Fibroblast of skin of left quadriceps (primary cell): Measurements from ENCODE around the gene GNG2.

Source experiments
- DNase-seq, 2 experiments: peaks; one replicate each; pipeline ENCODE4 v3.0.0-alpha.2; 2013; ENCODE audit warnings: low read depth in 2 of 2

Gene GNG2

GRCh38 chr14:51939755-51940301 lies 79.4 kb downstream of the GNG2 start:
- DNase-seq, result no peak

GRCh38 chr14:51942971-51943370 lies 82.6 kb downstream of the GNG2 start:
- no peak for DNase-seq

- DNase-seq, result no peak
Observed at GRCh38 chr14:51950007-51950406, 89.6 kb downstream of the GNG2 start.

- no peak for DNase-seq
Observed at GRCh38 chr14:51951656-51952055, 91.2 kb downstream of the GNG2 start.

- DNase-seq, result no peak
Observed at GRCh38 chr14:51954031-51954430, 93.6 kb downstream of the GNG2 start.

- no peak for DNase-seq
Observed at GRCh38 chr14:51954657-51955056, 94.2 kb downstream of the GNG2 start.

GRCh38 chr14:51957950-51958349 lies 97.5 kb downstream of the GNG2 start:
- DNase-seq, result no peak

GRCh38 chr14:51959928-51960327 lies 99.5 kb downstream of the GNG2 start:
- no peak for DNase-seq

- DNase-seq, result no peak
Observed at GRCh38 chr14:51960866-51961265, 100.5 kb downstream of the GNG2 start.

- DNase-seq, result no peak
Observed at GRCh38 chr14:51962711-51963110, 102.3 kb downstream of the GNG2 start.

- no peak for DNase-seq
Observed at GRCh38 chr14:51963286-51963685, 102.9 kb downstream of the GNG2 start.

GRCh38 chr14:51967521-51967920 lies 107.1 kb downstream of the GNG2 start:
- DNase-seq, result no peak

GRCh38 chr14:51969852-51970540 lies 109.6 kb downstream of the GNG2 start:
- DNase-seq, result no peak

- DNase-seq, result no peak
Observed at GRCh38 chr14:51972566-51972965, 112.2 kb downstream of the GNG2 start.

- no peak for DNase-seq
Observed at GRCh38 chr14:51977075-51977474, 116.7 kb downstream of the GNG2 start.

GRCh38 chr14:51978681-51979085 lies 118.3 kb downstream of the GNG2 start:
- DNase-seq, result no peak

GRCh38 chr14:51979088-51979709 lies 118.8 kb downstream of the GNG2 start:
- peak; percentile 50 to 53 for DNase-seq

GRCh38 chr14:51981218-51981854 lies 120.9 kb downstream of the GNG2 start:
- DNase-seq, result no peak

GRCh38 chr14:51988221-51988620 lies 127.8 kb downstream of the GNG2 start:
- no peak for DNase-seq

GRCh38 chr14:51989293-51990234 lies 129.2 kb downstream of the GNG2 start, which contains the start of gene RTRAF:
Gene RTRAF, plus strand, starts transcription at chr14:51989546. Its CDS starts 94 bp downstream, at chr14:51989640.
- peak; percentile 76 to 82 for DNase-seq

- no peak for DNase-seq
Observed at GRCh38 chr14:51990488-51990887, 130.1 kb downstream of the GNG2 start.
